ENCODE results near the gene EDN1.

EDN1 gene

GRCh38 chr6:12270551-12271230, 19.5 kb upstream of the EDN1 start:
- DNase-seq (ENCODE audit: low read depth): no peak

- no peak for DNase-seq (ENCODE audit: low read depth)
These were observed 18.6 kb upstream of the EDN1 start for GRCh38 chr6:12271594-12271993.

- DNase-seq (ENCODE audit: low read depth): no peak
These were observed 18.2 kb upstream of the EDN1 start for GRCh38 chr6:12271997-12272396.

- DNase-seq (ENCODE audit: low read depth): peak; percentile 83
These were observed 15.1 kb upstream of the EDN1 start for GRCh38 chr6:12275107-12275506.

- no peak for DNase-seq (ENCODE audit: low read depth)
These were observed 13.2 kb upstream of the EDN1 start for GRCh38 chr6:12276930-12277315.

GRCh38 chr6:12277386-12277785, 12.8 kb upstream of the EDN1 start:
- no peak for DNase-seq (ENCODE audit: low read depth)

- no peak for DNase-seq (ENCODE audit: low read depth)
These were observed 11.2 kb upstream of the EDN1 start for GRCh38 chr6:12278915-12279314.

GRCh38 chr6:12279322-12280091, 10.7 kb upstream of the EDN1 start:
- peak; percentile 57 for DNase-seq (ENCODE audit: low read depth)

GRCh38 chr6:12280458-12280857, 9.7 kb upstream of the EDN1 start:
- peak; percentile 91 for DNase-seq (ENCODE audit: low read depth)

- peak; percentile 52 for DNase-seq (ENCODE audit: low read depth)
These were observed 9.3 kb upstream of the EDN1 start for GRCh38 chr6:12280902-12281301.

- no peak for DNase-seq (ENCODE audit: low read depth)
These were observed 6.3 kb upstream of the EDN1 start for GRCh38 chr6:12283904-12284303.

- DNase-seq (ENCODE audit: low read depth): peak; percentile 91
These were observed 3.6 kb upstream of the EDN1 start for GRCh38 chr6:12286373-12287110.

- no peak for DNase-seq (ENCODE audit: low read depth)
These were observed 1.9 kb upstream of the EDN1 start for GRCh38 chr6:12288211-12288618.

- DNase-seq (ENCODE audit: low read depth): no peak
These were observed 1.2 kb upstream of the EDN1 start for GRCh38 chr6:12288914-12289313.

- DNase-seq (ENCODE audit: low read depth): peak; percentile 73
These were observed 719 bp upstream of the EDN1 start for GRCh38 chr6:12289365-12289919.

- no peak for DNase-seq (ENCODE audit: low read depth)
These were observed 1.1 kb downstream of the EDN1 start for GRCh38 chr6:12291071-12291838.

GRCh38 chr6:12291839-12292604, 1.9 kb downstream of the EDN1 start:
- peak; percentile 74 for DNase-seq (ENCODE audit: low read depth)

GRCh38 chr6:12293235-12293930, 3.2 kb downstream of the EDN1 start:
- peak; percentile 26 for DNase-seq (ENCODE audit: low read depth)

GRCh38 chr6:12293931-12294807, 4.0 kb downstream of the EDN1 start:
- no peak for DNase-seq (ENCODE audit: low read depth)
